H9 (cell line): ENCODE data around the gene ULBP3. TPM values are rescaled to one million over a fixed set of nuclear protein-coding genes. Genes with fewer than 3 reads are reported as not detected.

Experiments used
- DNase-seq: peaks from one replicate; pipeline ENCODE4 v3.0.0-alpha.2; 2017
- H2AFZ ChIP-seq: one replicate; pipeline ENCODE4 v1.6.1; 2013; ENCODE audit warnings: mild to moderate bottlenecking, low read length, control low read depth, moderate library complexity
- H2AK5ac ChIP-seq: 2 replicates; pipeline ENCODE4 v1.6.1; 2013; ENCODE audit warnings: low read length, control low read depth, mixed read lengths; ENCODE audit not compliant: insufficient read length
- H2BK120ac ChIP-seq: one replicate; pipeline ENCODE4 v1.6.1; 2013; ENCODE audit warnings: low read depth, mild to moderate bottlenecking, low read length, control low read depth, inconsistent platforms; ENCODE audit not compliant: poor library complexity, severe bottlenecking
- H2BK12ac ChIP-seq: 2 replicates; pipeline ENCODE4 v1.6.1; 2013; ENCODE audit warnings: low read length, control low read depth, mixed read lengths, low read depth; ENCODE audit not compliant: insufficient read length
- H2BK15ac ChIP-seq: 2 replicates; pipeline ENCODE4 v1.6.1; 2013; ENCODE audit warnings: low read depth, low read length, control low read depth
- H2BK20ac ChIP-seq: one replicate; pipeline ENCODE4 v1.6.1; 2013; ENCODE audit warnings: low read depth, mild to moderate bottlenecking, low read length, control low read depth, inconsistent platforms; ENCODE audit not compliant: poor library complexity, severe bottlenecking
- H2BK5ac ChIP-seq: 2 replicates; pipeline ENCODE4 v1.6.1; 2013; ENCODE audit warnings: low read length, control low read depth, mixed read lengths; ENCODE audit not compliant: insufficient read length
- H3K14ac ChIP-seq: 2 replicates; pipeline ENCODE4 v1.6.1; 2013; ENCODE audit warnings: low read length, control low read depth; ENCODE audit not compliant: insufficient read depth
- H3K18ac ChIP-seq: 2 replicates; pipeline ENCODE4 v1.6.1; 2013; ENCODE audit warnings: low read depth, mild to moderate bottlenecking, mixed read lengths, low read length, control low read depth; ENCODE audit not compliant: insufficient read length
- H3K23ac ChIP-seq: 2 replicates; pipeline ENCODE4 v1.6.1; 2013; ENCODE audit warnings: low read length, control low read depth, mixed read lengths, low read depth; ENCODE audit not compliant: insufficient read length
- H3K23me2 ChIP-seq: 2 replicates; pipeline ENCODE4 v1.6.1; 2013; ENCODE audit warnings: low read depth, mild to moderate bottlenecking, mixed read lengths, low read length, control low read depth; ENCODE audit not compliant: insufficient read length, poor library complexity, severe bottlenecking
- H3K27ac ChIP-seq: 2 replicates; pipeline ENCODE4 v1.5.1; 2013; ENCODE audit warnings: low read length, control low read depth, mixed read lengths, low read depth; ENCODE audit not compliant: insufficient read length
- H3K27me3 ChIP-seq: 2 replicates; pipeline ENCODE4 v1.6.1; 2013; ENCODE audit warnings: low read length, control low read depth, inconsistent platforms; ENCODE audit not compliant: insufficient read depth
- H3K4ac ChIP-seq: 2 replicates; pipeline ENCODE4 v1.6.1; 2013; ENCODE audit warnings: low read depth, mild to moderate bottlenecking, control low read depth, inconsistent platforms, low read length, moderate library complexity
- H3K4me1 ChIP-seq: 2 replicates; pipeline ENCODE4 v1.6.1; 2013; ENCODE audit warnings: low read length, control low read depth, inconsistent platforms; ENCODE audit not compliant: insufficient read depth
- H3K4me2 ChIP-seq: 2 replicates; pipeline ENCODE4 v1.6.1; 2013; ENCODE audit warnings: low read length, control low read depth, mixed read lengths; ENCODE audit not compliant: insufficient read length, insufficient read depth
- H3K56ac ChIP-seq: 2 replicates; pipeline ENCODE4 v1.6.1; 2013; ENCODE audit warnings: low read depth, mild to moderate bottlenecking, mixed read lengths, low read length, control low read depth; ENCODE audit not compliant: insufficient read length
- H3K79me1 ChIP-seq: 2 replicates; pipeline ENCODE4 v1.6.1; 2013; ENCODE audit warnings: low read depth, mild to moderate bottlenecking, moderate library complexity, low read length, control low read depth, inconsistent platforms; ENCODE audit not compliant: insufficient read depth, poor library complexity, severe bottlenecking
- H3K79me2 ChIP-seq: 2 replicates; pipeline ENCODE4 v1.6.1; 2013; ENCODE audit warnings: low read length, control low read depth, inconsistent platforms; ENCODE audit not compliant: insufficient read depth
- H3K9ac ChIP-seq: 2 replicates; pipeline ENCODE4 v1.6.1; 2013; ENCODE audit warnings: low read length, control low read depth, mixed read lengths; ENCODE audit not compliant: insufficient read length; ENCODE audit errors: extremely low read depth
- H3K9me3 ChIP-seq: one replicate; pipeline ENCODE4 v1.6.1; 2013; ENCODE audit warnings: low read depth, low read length, inconsistent platforms; ENCODE audit not compliant: control insufficient read depth
- H3T11ph ChIP-seq: one replicate; pipeline ENCODE4 v1.6.1; 2013; ENCODE audit warnings: mild to moderate bottlenecking, low read length, control low read depth, inconsistent platforms
- H4K20me1 ChIP-seq: one replicate; pipeline ENCODE4 v1.6.1; 2013; ENCODE audit not compliant: control insufficient read depth, insufficient read length, insufficient read depth
- H4K5ac ChIP-seq: 2 replicates; pipeline ENCODE4 v1.6.1; 2013; ENCODE audit warnings: low read depth, mild to moderate bottlenecking, mixed read lengths, low read length, control low read depth; ENCODE audit not compliant: insufficient read length
- H4K8ac ChIP-seq: replicated peaks from 2 replicates; pipeline ENCODE4 v1.6.1; 2013; ENCODE audit warnings: low read length, control low read depth, mixed read lengths, low read depth; ENCODE audit not compliant: insufficient read length
- H4K91ac ChIP-seq: 2 replicates; pipeline ENCODE4 v1.6.1; 2013; ENCODE audit warnings: low read depth, mild to moderate bottlenecking, moderate library complexity, mixed read lengths, low read length, control low read depth; ENCODE audit not compliant: insufficient read length
- H3K27ac Mint-ChIP-seq, 3 experiments: 2 replicates in 2 of 3; 3 replicates in 1 of 3; pipeline ENCODE4 v1.8.0; 2020 to 2021; ENCODE audit warnings: mixed read lengths in 3 of 3, mild to moderate bottlenecking in 1 of 3, moderate library complexity in 1 of 3
- H3K27me3 Mint-ChIP-seq: 2 replicates; pipeline ENCODE4 v1.8.0; 2021; ENCODE audit warnings: low read depth, mild to moderate bottlenecking, moderate library complexity, mixed read lengths
- H3K36me3 Mint-ChIP-seq, 3 experiments: 2 replicates in 2 of 3; 3 replicates in 1 of 3; pipeline ENCODE4 v1.8.0; 2020 to 2021; ENCODE audit warnings: low read depth in 3 of 3, mixed read lengths in 3 of 3; ENCODE audit not compliant: insufficient read depth in 1 of 3
- H3K4me1 Mint-ChIP-seq, 2 experiments: 2 replicates each; pipeline ENCODE4 v1.8.0; 2020; ENCODE audit warnings: mixed read lengths in 2 of 2
- H3K4me3 Mint-ChIP-seq, 2 experiments: 2 replicates in 1 of 2; 3 replicates in 1 of 2; pipeline ENCODE4 v1.8.0; 2020 to 2021; ENCODE audit warnings: mild to moderate bottlenecking in 2 of 2, mixed read lengths in 2 of 2, moderate library complexity in 1 of 2
- H3K9me3 Mint-ChIP-seq, 2 experiments: 2 replicates in 1 of 2; 3 replicates in 1 of 2; pipeline ENCODE4 v1.8.0; 2020; ENCODE audit warnings: mild to moderate bottlenecking in 2 of 2, mixed read lengths in 2 of 2, moderate library complexity in 1 of 2
- WGBS: extraction: QIAGEN DNeasy Blood & Tissue Kit; methylation state at CpG from one replicate; pipeline ENCODE4 v1.1.7; 2013; ENCODE audit warnings: missing lambda C conversion rate, low lambda C conversion rate, mixed read lengths; ENCODE audit not compliant: insufficient read length; ENCODE audit errors: extremely low coverage; 5-methylcytosine and 5-hydroxymethylcytosine counted together
- total RNA-seq: library from RNA; stranded (reverse); gene quantifications from 2 replicates; pipeline ENCODE4 v1.2.1, GENCODE V29; 2021
- TF ChIP-seq, protein P1 (sequence below): fragments of 200-600 bp; sonication (generic); conservative IDR thresholded peaks from 3 replicates; pipeline ENCODE4 v1.8.0; 2021; ENCODE audit warnings: antibody characterized with exemption, mild to moderate bottlenecking

Gene ULBP3
- total RNA-seq, 1 experiment from 2014 or later = 5.8 TPM

DNA sequence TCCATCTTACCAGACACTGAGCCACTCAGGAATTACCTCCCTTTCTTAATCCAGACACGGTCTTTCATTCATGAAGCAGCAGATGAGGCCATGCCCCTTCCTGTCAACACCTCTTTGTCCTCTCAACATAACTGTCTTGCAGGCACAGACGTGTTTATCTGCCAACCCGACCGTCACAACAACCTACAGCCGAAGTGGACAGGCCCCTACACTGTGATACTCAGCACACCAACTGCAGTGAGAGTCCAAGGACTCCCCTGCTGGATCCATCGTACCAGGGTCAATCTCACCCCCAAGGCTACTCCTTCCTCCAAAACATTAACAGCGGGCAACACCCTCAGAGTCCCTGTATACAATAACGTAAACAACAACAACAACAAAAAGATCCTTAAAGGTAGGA lies 30.6 kb upstream of the ULBP3 start:
- no peak overlapping the region for H3K4ac ChIP-seq
- no peak overlapping the region for H3K9ac ChIP-seq
- no peak overlapping the region for H2BK5ac ChIP-seq
- TF ChIP-seq, protein P1, sequence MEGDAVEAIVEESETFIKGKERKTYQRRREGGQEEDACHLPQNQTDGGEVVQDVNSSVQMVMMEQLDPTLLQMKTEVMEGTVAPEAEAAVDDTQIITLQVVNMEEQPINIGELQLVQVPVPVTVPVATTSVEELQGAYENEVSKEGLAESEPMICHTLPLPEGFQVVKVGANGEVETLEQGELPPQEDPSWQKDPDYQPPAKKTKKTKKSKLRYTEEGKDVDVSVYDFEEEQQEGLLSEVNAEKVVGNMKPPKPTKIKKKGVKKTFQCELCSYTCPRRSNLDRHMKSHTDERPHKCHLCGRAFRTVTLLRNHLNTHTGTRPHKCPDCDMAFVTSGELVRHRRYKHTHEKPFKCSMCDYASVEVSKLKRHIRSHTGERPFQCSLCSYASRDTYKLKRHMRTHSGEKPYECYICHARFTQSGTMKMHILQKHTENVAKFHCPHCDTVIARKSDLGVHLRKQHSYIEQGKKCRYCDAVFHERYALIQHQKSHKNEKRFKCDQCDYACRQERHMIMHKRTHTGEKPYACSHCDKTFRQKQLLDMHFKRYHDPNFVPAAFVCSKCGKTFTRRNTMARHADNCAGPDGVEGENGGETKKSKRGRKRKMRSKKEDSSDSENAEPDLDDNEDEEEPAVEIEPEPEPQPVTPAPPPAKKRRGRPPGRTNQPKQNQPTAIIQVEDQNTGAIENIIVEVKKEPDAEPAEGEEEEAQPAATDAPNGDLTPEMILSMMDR = no peak
- H3K36me3 Mint-ChIP-seq = no peaks in the 10 kb centered on the region
- no peak overlapping the region for H2BK120ac ChIP-seq
- H3K4me2 ChIP-seq = no peak overlapping the region
- no peaks in the 10 kb centered on the region for H3K9me3 Mint-ChIP-seq
- H3K9me3 ChIP-seq = no peaks in the 10 kb centered on the region
- H3K18ac ChIP-seq = no peak overlapping the region
- no peaks in the 10 kb centered on the region for H4K20me1 ChIP-seq
- H4K91ac ChIP-seq = no peak overlapping the region
- H3K79me2 ChIP-seq = no peaks in the 10 kb centered on the region
- DNase-seq = no peak
- H2BK12ac ChIP-seq = no peak overlapping the region
- H3K27me3 Mint-ChIP-seq = peaks cover 9% of the 10 kb centered on the region
- H3K23ac ChIP-seq = no peak overlapping the region
- H3K56ac ChIP-seq = no peak overlapping the region
- no peak overlapping the region for H3T11ph ChIP-seq
- H2BK15ac ChIP-seq = no peak overlapping the region
- H3K79me1 ChIP-seq = no peaks in the 10 kb centered on the region
- no peak overlapping the region for H3K14ac ChIP-seq
- no peak overlapping the region for H3K27ac ChIP-seq
- no peak overlapping the region for H3K4me3 Mint-ChIP-seq
- no peak overlapping the region for H4K5ac ChIP-seq
- no peak overlapping the region for H2AFZ ChIP-seq
- no peaks in the 10 kb centered on the region for H3K4me1 Mint-ChIP-seq
- no peaks in the 10 kb centered on the region for H3K23me2 ChIP-seq
- no peaks in the 10 kb centered on the region for H3K27me3 ChIP-seq
- no peak overlapping the region for H2AK5ac ChIP-seq
- H3K4me1 ChIP-seq = no peaks in the 10 kb centered on the region
- no peak overlapping the region for H3K27ac Mint-ChIP-seq
- WGBS = no CpG with 5 or more reads among the region's 8 CpGs
- H2BK20ac ChIP-seq = no peak overlapping the region
- no peak overlapping the region for H4K8ac ChIP-seq
